Parathyroid adenoma (tissue), 2 donors: ENCODE measurements around the gene RSBN1.

Experiments used
- H2AFZ ChIP-seq: fragments of 300-600 bp; sonication (generic); one replicate; pipeline ENCODE4 v1.7.0; 2017; ENCODE audit warnings: antibody characterized with exemption, mild to moderate bottlenecking
- H3K27ac ChIP-seq: fragments of 300-600 bp; sonication (generic); one replicate; pipeline ENCODE4 v1.7.0; 2017
- H3K27me3 ChIP-seq: fragments of 300-600 bp; sonication (generic); one replicate; pipeline ENCODE4 v1.7.0; 2017; ENCODE audit warnings: low read length; ENCODE audit not compliant: control insufficient read depth, insufficient read depth
- H3K36me3 ChIP-seq: fragments of 300-600 bp; sonication (generic); one replicate; pipeline ENCODE4 v1.7.0; 2017; ENCODE audit warnings: low read length; ENCODE audit not compliant: control insufficient read depth, insufficient read depth
- H3K4me1 ChIP-seq: fragments of 300-600 bp; sonication (generic); one replicate; pipeline ENCODE4 v1.7.0; 2017; ENCODE audit warnings: control low read depth
- H3K4me2 ChIP-seq: fragments of 300-600 bp; sonication (generic); one replicate; pipeline ENCODE4 v1.7.0; 2017; ENCODE audit warnings: low read length
- H3K4me3 ChIP-seq: fragments of 300-600 bp; sonication (generic); one replicate; pipeline ENCODE4 v1.7.0; 2017; ENCODE audit warnings: low read depth, low read length
- H3K79me2 ChIP-seq: fragments of 300-600 bp; sonication (generic); one replicate; pipeline ENCODE4 v1.7.0; 2017; ENCODE audit warnings: control low read depth
- H3K9ac ChIP-seq: fragments of 300-600 bp; sonication (generic); one replicate; pipeline ENCODE4 v1.7.0; 2017; ENCODE audit warnings: mild to moderate bottlenecking
- H3K9me3 ChIP-seq: fragments of 300-600 bp; sonication (generic); one replicate; pipeline ENCODE4 v1.7.0; 2017; ENCODE audit warnings: low read length; ENCODE audit not compliant: control insufficient read depth
- TF ChIP-seq, protein P1 (sequence below): fragments of 300-600 bp; sonication (generic); IDR thresholded peaks from one replicate; pipeline ENCODE4 v1.7.0; 2017; ENCODE audit warnings: antibody characterized with exemption, mild to moderate bottlenecking
- donor health status: primary hyperparathyroidism.

Gene RSBN1

DNA sequence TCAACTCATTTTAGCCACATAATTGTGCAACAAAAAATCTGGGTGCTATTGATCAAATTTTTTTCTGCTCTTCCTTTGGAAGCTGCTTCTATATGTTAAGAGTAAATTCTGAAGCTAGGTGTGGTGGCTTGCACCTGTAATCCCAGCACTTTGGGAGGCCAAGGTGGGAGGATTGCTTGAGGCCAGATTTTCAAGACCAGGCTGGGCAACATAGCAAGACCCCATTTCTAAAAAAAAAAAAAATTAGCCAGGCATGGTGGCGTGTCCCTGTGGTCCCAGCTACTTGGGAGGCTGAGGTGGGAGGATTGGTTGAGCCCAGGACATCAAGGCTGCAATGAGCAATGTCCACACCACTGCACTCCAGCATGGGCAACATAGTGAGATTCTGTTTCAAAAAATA, 24.3 kb upstream of the RSBN1 start:
- H3K4me1 ChIP-seq: no peaks in the 10 kb centered on the region
- H2AFZ ChIP-seq: no peak overlapping the region
- H3K36me3 ChIP-seq: no peaks in the 10 kb centered on the region
- H3K9ac ChIP-seq: no peak overlapping the region
- H3K79me2 ChIP-seq: no peaks in the 10 kb centered on the region
- no peak overlapping the region for H3K4me2 ChIP-seq
- no peak overlapping the region for H3K27ac ChIP-seq
- H3K27me3 ChIP-seq: no peaks in the 10 kb centered on the region
- TF ChIP-seq, protein P1, sequence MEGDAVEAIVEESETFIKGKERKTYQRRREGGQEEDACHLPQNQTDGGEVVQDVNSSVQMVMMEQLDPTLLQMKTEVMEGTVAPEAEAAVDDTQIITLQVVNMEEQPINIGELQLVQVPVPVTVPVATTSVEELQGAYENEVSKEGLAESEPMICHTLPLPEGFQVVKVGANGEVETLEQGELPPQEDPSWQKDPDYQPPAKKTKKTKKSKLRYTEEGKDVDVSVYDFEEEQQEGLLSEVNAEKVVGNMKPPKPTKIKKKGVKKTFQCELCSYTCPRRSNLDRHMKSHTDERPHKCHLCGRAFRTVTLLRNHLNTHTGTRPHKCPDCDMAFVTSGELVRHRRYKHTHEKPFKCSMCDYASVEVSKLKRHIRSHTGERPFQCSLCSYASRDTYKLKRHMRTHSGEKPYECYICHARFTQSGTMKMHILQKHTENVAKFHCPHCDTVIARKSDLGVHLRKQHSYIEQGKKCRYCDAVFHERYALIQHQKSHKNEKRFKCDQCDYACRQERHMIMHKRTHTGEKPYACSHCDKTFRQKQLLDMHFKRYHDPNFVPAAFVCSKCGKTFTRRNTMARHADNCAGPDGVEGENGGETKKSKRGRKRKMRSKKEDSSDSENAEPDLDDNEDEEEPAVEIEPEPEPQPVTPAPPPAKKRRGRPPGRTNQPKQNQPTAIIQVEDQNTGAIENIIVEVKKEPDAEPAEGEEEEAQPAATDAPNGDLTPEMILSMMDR: no peak
- no peaks in the 10 kb centered on the region for H3K9me3 ChIP-seq
- no peak overlapping the region for H3K4me3 ChIP-seq

DNA sequence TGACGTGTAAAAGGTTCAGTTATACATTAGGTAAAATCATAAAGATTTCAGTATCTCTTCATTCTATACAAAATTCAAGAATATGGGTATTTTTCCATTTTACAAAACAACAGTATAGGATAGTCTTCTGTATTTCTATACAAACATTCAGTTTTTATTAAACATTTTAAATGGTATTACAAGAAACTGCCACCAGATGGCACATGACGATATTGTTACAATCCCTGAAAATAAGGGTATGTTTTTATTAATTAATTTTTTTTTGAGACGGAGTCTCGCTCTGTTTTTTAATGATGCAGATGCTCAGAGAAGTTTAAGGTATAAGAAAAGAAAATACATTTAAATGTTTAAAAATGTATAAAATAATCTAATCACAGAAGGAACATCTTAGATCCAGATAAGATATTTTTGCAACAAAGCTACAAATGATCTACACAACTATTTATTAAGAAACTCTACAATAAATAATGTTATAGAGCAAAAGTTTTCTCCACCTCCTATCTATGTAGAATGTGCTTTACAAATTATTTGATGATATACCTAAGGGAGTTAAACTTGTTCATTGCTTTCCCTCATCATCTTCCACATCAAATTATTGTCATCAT, 23.5 kb upstream of the RSBN1 start:
- H3K27ac ChIP-seq: no peak overlapping the region
- no peak overlapping the region for H3K4me3 ChIP-seq
- H3K4me1 ChIP-seq: no peaks in the 10 kb centered on the region
- H3K36me3 ChIP-seq: no peaks in the 10 kb centered on the region
- H2AFZ ChIP-seq: no peak overlapping the region
- no peaks in the 10 kb centered on the region for H3K27me3 ChIP-seq
- no peak overlapping the region for H3K4me2 ChIP-seq
- TF ChIP-seq, protein P1: peak; percentile 52
- H3K9ac ChIP-seq: no peak overlapping the region
- H3K79me2 ChIP-seq: no peaks in the 10 kb centered on the region
- H3K9me3 ChIP-seq: no peaks in the 10 kb centered on the region

DNA sequence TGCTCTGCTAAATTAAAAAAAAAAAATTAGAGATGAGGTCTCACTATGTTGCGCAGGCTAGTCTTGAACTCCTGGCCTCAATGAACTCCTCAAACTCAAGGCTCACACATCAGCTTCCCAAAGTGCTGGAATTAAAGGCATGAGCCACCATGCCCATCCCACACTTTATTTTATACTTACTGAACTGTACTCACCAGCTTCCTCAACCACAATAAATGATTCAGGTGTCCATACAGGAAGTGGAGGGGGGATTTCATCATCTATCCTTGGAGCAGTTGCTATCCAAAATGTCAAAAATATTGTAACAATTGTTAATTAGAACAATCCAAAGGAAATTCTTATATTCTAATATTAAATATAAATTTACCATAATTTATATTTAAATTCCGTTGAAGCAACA, 22.4 kb upstream of the RSBN1 start:
- Histone ChIP-seq H3K4me3 (no peak overlapping the region), H3K27me3 (no peaks in the 10 kb centered on the region), H2AFZ (no peak overlapping the region), H3K79me2 (no peaks in the 10 kb centered on the region), H3K27ac (no peak overlapping the region), H3K9ac (no peak overlapping the region), H3K9me3 (no peaks in the 10 kb centered on the region), H3K36me3 (no peaks in the 10 kb centered on the region), H3K4me2 (no peak overlapping the region), H3K4me1 (no peaks in the 10 kb centered on the region)
- TF ChIP-seq, protein P1: no peak

DNA sequence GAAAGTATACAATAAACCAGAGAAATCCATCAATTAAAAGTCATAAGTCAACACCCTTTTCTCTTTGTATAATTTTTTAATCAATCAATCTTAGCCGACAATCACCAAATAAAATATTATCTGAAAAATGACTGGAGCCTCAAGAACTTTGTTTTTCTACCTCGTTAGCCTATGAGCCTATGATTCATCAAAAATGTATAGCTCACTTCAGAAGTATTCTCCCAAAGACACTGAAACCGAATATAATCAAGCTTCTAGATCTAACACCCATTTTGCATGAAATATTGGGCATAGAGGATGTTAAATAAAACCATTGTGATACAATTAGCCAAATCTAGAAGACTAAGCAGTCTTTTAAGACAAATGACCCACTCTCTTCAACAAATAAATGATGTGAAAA, 17.8 kb upstream of the RSBN1 start:
- Histone ChIP-seq H3K4me2 (no peak overlapping the region), H3K36me3 (no peaks in the 10 kb centered on the region), H3K4me1 (no peaks in the 10 kb centered on the region), H3K27ac (no peak overlapping the region), H3K79me2 (no peaks in the 10 kb centered on the region), H3K4me3 (no peak overlapping the region), H3K9ac (no peak overlapping the region), H3K27me3 (no peaks in the 10 kb centered on the region), H3K9me3 (no peaks in the 10 kb centered on the region), H2AFZ (no peak overlapping the region)
- TF ChIP-seq, protein P1: no peak

DNA sequence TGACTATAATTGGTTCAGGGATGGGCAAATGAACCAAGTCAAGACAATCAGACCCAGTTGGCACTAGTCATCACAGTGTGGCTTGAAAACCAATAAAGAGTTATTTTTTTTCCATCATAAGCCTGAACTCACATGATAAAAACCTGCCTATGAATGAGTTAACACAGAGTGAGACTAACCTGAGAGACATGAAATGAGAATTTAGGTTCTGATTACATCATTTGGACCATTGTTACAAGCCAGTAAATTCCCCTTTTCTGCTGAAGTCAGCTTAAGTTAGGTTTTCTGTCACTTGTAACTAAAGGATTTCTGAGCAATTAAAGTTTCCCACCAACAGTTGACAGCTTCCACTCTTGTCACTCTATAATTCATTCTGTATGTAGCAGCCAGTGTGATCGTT, 9.6 kb upstream of the RSBN1 start:
- Histone ChIP-seq H3K27ac (no peak overlapping the region), H3K27me3 (no peaks in the 10 kb centered on the region), H3K9ac (no peak overlapping the region), H3K4me3 (no peak overlapping the region), H3K9me3 (no peaks in the 10 kb centered on the region), H3K4me1 (no peaks in the 10 kb centered on the region), H3K79me2 (no peaks in the 10 kb centered on the region), H3K4me2 (no peak overlapping the region), H3K36me3 (no peaks in the 10 kb centered on the region), H2AFZ (no peak overlapping the region)
- TF ChIP-seq, protein P1: no peak
